SK-N-SH (cell line): ENCODE data around the gene RNF215. TPM values are rescaled to one million over a fixed set of nuclear protein-coding genes. Genes with fewer than 3 reads are reported as not detected.

Experiments used
- CTCF ChIA-PET: fragments of 300-600, 350-600 bp; formaldehyde crosslinking; extraction: SDS; loops from one replicate; lab custom pipeline; 2021; lab: Yijun Ruan, JAX
- POLR2A ChIA-PET: fragments of 350-600 bp; sonication (Branson Sonifier 250); formaldehyde crosslinking; extraction: SDS; loops from one replicate; lab custom pipeline; 2020; ENCODE audit warnings: antibody characterized with exemption, inconsistent platforms; lab: Yijun Ruan, JAX
- DNase-seq: peaks from one replicate; pipeline ENCODE4 v3.0.0; 2012
- H2AFZ ChIP-seq: fragments of 200-600 bp; sonication (generic); 2 replicates; pipeline ENCODE4 v1.8.1; 2016; ENCODE audit warnings: antibody characterized with exemption, mild to moderate bottlenecking, low read depth
- H3F3A ChIP-seq: fragments of 200-600 bp; sonication (generic); replicated peaks from 2 replicates; pipeline ENCODE3; 2016; ENCODE audit warnings: antibody characterized with exemption, mild to moderate bottlenecking; ENCODE audit not compliant: insufficient read depth
- H3K27ac ChIP-seq, 2 experiments: fragments of 200-500 bp in 1 of 2; fragments of 200-600 bp in 1 of 2; sonication (Bioruptor generic) in 1 of 2; sonication (generic), shearing (Covaris generic) in 1 of 2; 2 replicates each; pipeline versions ENCODE4 v1.5.1 to v1.6.1; 2014 to 2016; ENCODE audit warnings: low read depth in 2 of 2, inconsistent platforms in 1 of 2, low read length in 1 of 2, mild to moderate bottlenecking in 1 of 2, mixed read lengths in 1 of 2
- H3K27me3 ChIP-seq: fragments of 200-600 bp; sonication (generic), shearing (Covaris generic); 2 replicates; pipeline ENCODE4 v1.6.1; 2016; ENCODE audit warnings: mixed run types; ENCODE audit not compliant: insufficient read depth
- H3K36me3 ChIP-seq, 2 experiments: fragments of 200-500 bp in 1 of 2; fragments of 200-600 bp in 1 of 2; sonication (Bioruptor generic) in 1 of 2; sonication (generic) in 1 of 2; replicated peaks in 1 of 2; 2 replicates each; pipeline versions ENCODE3 to v1.5.1; 2014 to 2016; ENCODE audit warnings: low read length in 1 of 2, mild to moderate bottlenecking in 1 of 2; ENCODE audit not compliant: insufficient read depth in 2 of 2, control insufficient read depth in 1 of 2
- H3K4me1 ChIP-seq, 2 experiments: fragments of 200-500 bp in 1 of 2; fragments of 200-600 bp in 1 of 2; sonication (Bioruptor generic) in 1 of 2; sonication (generic), shearing (Covaris generic) in 1 of 2; 2 replicates each; pipeline versions ENCODE4 v1.5.1 to v1.6.1; 2014 to 2016; ENCODE audit warnings: low read depth in 1 of 2, low read length in 1 of 2, mixed run types in 1 of 2; ENCODE audit not compliant: insufficient read depth in 2 of 2, control insufficient read depth in 1 of 2
- H3K4me2 ChIP-seq: fragments of 200-600 bp; sonication (generic), shearing (Covaris generic); 2 replicates; pipeline ENCODE4 v1.6.1; 2017; ENCODE audit warnings: mixed run types
- H3K4me3 ChIP-seq, 2 experiments: fragments of 200-500 bp in 1 of 2; fragments of 200-600 bp in 1 of 2; sonication (Bioruptor generic) in 1 of 2; sonication (generic), shearing (Covaris generic) in 1 of 2; 2 replicates each; pipeline versions ENCODE4 v1.5.1 to v1.8.1; 2014 to 2016; ENCODE audit warnings: low read depth in 2 of 2, inconsistent platforms in 1 of 2, low read length in 1 of 2, mild to moderate bottlenecking in 1 of 2, mixed read lengths in 1 of 2, moderate library complexity in 1 of 2
- H3K79me2 ChIP-seq: fragments of 200-600 bp; sonication (generic); 2 replicates; pipeline ENCODE4 v1.8.1; 2017; ENCODE audit warnings: mild to moderate bottlenecking; ENCODE audit not compliant: insufficient read depth
- H3K9ac ChIP-seq: fragments of 200-600 bp; sonication (generic); 2 replicates; pipeline ENCODE4 v1.6.1; 2017; ENCODE audit warnings: mixed run types
- H3K9me2 ChIP-seq: fragments of 200-600 bp; sonication (generic); 2 replicates; pipeline ENCODE4 v1.6.1; 2017; ENCODE audit warnings: mixed run types
- H3K9me3 ChIP-seq: fragments of 200-600 bp; sonication (generic); 2 replicates; pipeline ENCODE4 v1.6.1; 2017; ENCODE audit warnings: mixed run types, mild to moderate bottlenecking, moderate library complexity
- H4K20me1 ChIP-seq: fragments of 200-600 bp; sonication (generic); 2 replicates; pipeline ENCODE4 v1.6.1; 2017; ENCODE audit warnings: mild to moderate bottlenecking, mixed run types; ENCODE audit not compliant: insufficient read depth
- FOXJ3 ChIP-seq: sonication (generic); formaldehyde crosslinking; IDR thresholded peaks from 2 replicates; pipeline ENCODE4 v1.5.1; 2020; ENCODE audit warnings: mild to moderate bottlenecking, missing genetic modification reagents
- IRF3 ChIP-seq: fragments of 150-350 bp; IDR thresholded peaks from 2 replicates; pipeline ENCODE4 v1.6.1; 2016; ENCODE audit warnings: mild to moderate bottlenecking, low read depth, low read length
- JUND ChIP-seq: IDR thresholded peaks from 2 replicates; pipeline ENCODE4 v1.4.0; 2012
- SIN3A ChIP-seq: IDR thresholded peaks from 2 replicates; pipeline ENCODE4 v1.6.1; 2012; ENCODE audit warnings: low read depth, mild to moderate bottlenecking, low read length, moderate library complexity, borderline replicate concordance
- TAF1 ChIP-seq: IDR thresholded peaks from 2 replicates; pipeline ENCODE4 v1.6.1; 2012; ENCODE audit warnings: low read depth, mild to moderate bottlenecking, low read length, moderate library complexity, borderline replicate concordance
- TCF12 ChIP-seq: IDR thresholded peaks from 2 replicates; pipeline ENCODE4 v1.4.0; 2012
- USF1 ChIP-seq: IDR thresholded peaks from 2 replicates; pipeline ENCODE4 v1.4.0; 2012; ENCODE audit warnings: low read depth, borderline replicate concordance
- ZBTB33 ChIP-seq: IDR thresholded peaks from 2 replicates; pipeline ENCODE4 v1.4.0; 2012; ENCODE audit warnings: low read depth, borderline replicate concordance
- WGBS: methylation state at CpG from one replicate; pipeline ENCODE4 v1.1.6; 2017; ENCODE audit warnings: low lambda C conversion rate; 5-methylcytosine and 5-hydroxymethylcytosine counted together
- polyA plus RNA-seq, 3 experiments: library from polyadenylated mRNA; depleted of rRNA; stranded (reverse); fragments of >200 nt; gene quantifications; 2 replicates each; pipeline ENCODE4 v1.2.3, GENCODE V29; 2012

Gene RNF215
- polyA plus RNA-seq, 1 of the 3 experiments (the other 2 are of a cell fraction) = 28.6 TPM

- no peak for TF ChIP-seq ZBTB33
- TF ChIP-seq JUND = no peak
Observed at GRCh38 chr22:30413745-30414524, 26.7 kb upstream of the RNF215 start (continued).

GRCh38 chr22:30413001-30413400 is 25.8 kb upstream of the RNF215 start:
- Histone ChIP-seq H3F3A (peaks cover 7% of the 10 kb centered on the region), H3K36me3 (peaks cover 26 to 36% of the 10 kb centered on the region in 2 experiments), H3K9ac (no peak overlapping the region), H3K4me1 (no peaks in the 10 kb centered on the region), H2AFZ (no peak overlapping the region), H3K27me3 (no peaks in the 10 kb centered on the region), H3K27ac (no peak overlapping the region), H3K79me2 (no peaks in the 10 kb centered on the region), H3K9me3 (no peaks in the 10 kb centered on the region), H4K20me1 (no peaks in the 10 kb centered on the region), H3K4me3 (no peak overlapping the region), H3K9me2 (no peaks in the 10 kb centered on the region), H3K4me2 (no peak overlapping the region)
- DNase-seq = no peak
- no peak for TF ChIP-seq SIN3A
- no peak for TF ChIP-seq TAF1
- no peak for TF ChIP-seq FOXJ3 (CRISPR knock-in tag)
- TF ChIP-seq ZBTB33 = no peak
- no peak for TF ChIP-seq USF1
- no peak for TF ChIP-seq TCF12
- no peak for TF ChIP-seq IRF3
- ChIA-PET CTCF (interaction anchor here (0.6 to 1.3 kb wide), 2 partner anchors 21 to 26 kb away, joined by 3 read pairs; partner anchors contain the start of gene RNF215), POLR2A (interaction anchor here (1.9 kb wide), 1 partner anchor 10 kb away, joined by 10 read pairs; no protein-coding TSS in a partner anchor)
- 96% methylated on average over 4 of the region's 4 CpGs for WGBS
